HTR-8/SVneo (cell line): ENCODE data around the gene MPC2.
"Not testable (repeated sequence)": the region's sequence is repeated elsewhere in the genome, so short reads cannot be mapped to it uniquely, and the experiment has no call there.

Experiments
- DNase-seq: peaks from one replicate; pipeline ENCODE4 v3.0.0; 2011; ENCODE audit warnings: low spot score, mixed read lengths; ENCODE audit not compliant: insufficient read length
- FAIRE-seq: peaks from 2 replicates; lab custom pipeline; 2011; peaks lifted over from hg19 to GRCh38; lab: Jason Lieb, UNC

MPC2 gene

GRCh38 chr1:167935216-167936067, 1.4 kb downstream of the MPC2 start:
- peak; percentile 43 for DNase-seq
- FAIRE-seq, result peak; percentile 31

- DNase-seq, result peak; percentile 12
- FAIRE-seq, result no peak
Measured at GRCh38 chr1:167934426-167935215, 2.3 kb downstream of the MPC2 start.

GRCh38 chr1:167933788-167934187, 3.1 kb downstream of the MPC2 start:
- no peak for FAIRE-seq

GRCh38 chr1:167929725-167930124, 7.1 kb downstream of the MPC2 start:
- DNase-seq (no peak), FAIRE-seq (no peak)

More at GRCh38 chr1:167933788-167934187, 3.1 kb downstream of the MPC2 start:
- DNase-seq, result no peak

GRCh38 chr1:167928919-167929318, 8.0 kb downstream of the MPC2 start:
- DNase-seq, FAIRE-seq: not testable (repeated sequence)

GRCh38 chr1:167928457-167928852, 8.4 kb downstream of the MPC2 start:
- FAIRE-seq, result no peak
- no peak for DNase-seq

- DNase-seq (no peak), FAIRE-seq (no peak)
Measured at GRCh38 chr1:167927046-167927754, 9.7 kb downstream of the MPC2 start.

GRCh38 chr1:167926486-167926997, 10.3 kb downstream of the MPC2 start:
- DNase-seq, result no peak

GRCh38 chr1:167924543-167925231, 12.2 kb downstream of the MPC2 start:
- DNase-seq (no peak), FAIRE-seq (no peak)

More at GRCh38 chr1:167926486-167926997, 10.3 kb downstream of the MPC2 start:
- FAIRE-seq, result no peak

- DNase-seq (no peak), FAIRE-seq (no peak)
Measured at GRCh38 chr1:167924102-167924501, 12.8 kb downstream of the MPC2 start.

- FAIRE-seq, result no peak
- DNase-seq, result no peak
Measured at GRCh38 chr1:167923324-167924056, 13.4 kb downstream of the MPC2 start.

GRCh38 chr1:167922611-167923074, 14.2 kb downstream of the MPC2 start:
- no peak for DNase-seq
- no peak for FAIRE-seq

- FAIRE-seq, result no peak
Measured at GRCh38 chr1:167922023-167922422, 14.8 kb downstream of the MPC2 start.

GRCh38 chr1:167916766-167917511, 19.9 kb downstream of the MPC2 start:
- FAIRE-seq (no peak), DNase-seq (no peak)

More at GRCh38 chr1:167922023-167922422, 14.8 kb downstream of the MPC2 start:
- no peak for DNase-seq

- FAIRE-seq (no peak), DNase-seq (no peak)
Measured at GRCh38 chr1:167915569-167915968, 21.3 kb downstream of the MPC2 start.

GRCh38 chr1:167913895-167914496, 22.9 kb downstream of the MPC2 start, which contains the start of gene ADCY10:
Gene ADCY10, minus strand, starts transcription at chr1:167914134. Its CDS starts 8,994 bp downstream, at chr1:167905140.
- DNase-seq, result no peak

GRCh38 chr1:167912294-167912693, 24.6 kb downstream of the MPC2 start:
- DNase-seq (no peak), FAIRE-seq (no peak)

More at GRCh38 chr1:167913895-167914496, 22.9 kb downstream of the MPC2 start, which contains the start of gene ADCY10:
- FAIRE-seq, result no peak

GRCh38 chr1:167911413-167911812, 25.5 kb downstream of the MPC2 start:
- no peak for DNase-seq
- FAIRE-seq, result no peak
